HG03354 (cell line): ENCODE data around the gene SURF6.
"Not testable (repeated sequence)": the region's sequence is repeated elsewhere in the genome, so short reads cannot be mapped to it uniquely, and the experiment has no call there.

ENCODE experiments used
- ATAC-seq: cut with Tn5 transposase; IDR thresholded peaks from one replicate; pipeline ENCODE4 v1.9.1; 2021; ENCODE audit warnings: mild to moderate bottlenecking; ENCODE audit not compliant: unreplicated experiment, poor library complexity, severe bottlenecking

The SURF6 gene

DNA sequence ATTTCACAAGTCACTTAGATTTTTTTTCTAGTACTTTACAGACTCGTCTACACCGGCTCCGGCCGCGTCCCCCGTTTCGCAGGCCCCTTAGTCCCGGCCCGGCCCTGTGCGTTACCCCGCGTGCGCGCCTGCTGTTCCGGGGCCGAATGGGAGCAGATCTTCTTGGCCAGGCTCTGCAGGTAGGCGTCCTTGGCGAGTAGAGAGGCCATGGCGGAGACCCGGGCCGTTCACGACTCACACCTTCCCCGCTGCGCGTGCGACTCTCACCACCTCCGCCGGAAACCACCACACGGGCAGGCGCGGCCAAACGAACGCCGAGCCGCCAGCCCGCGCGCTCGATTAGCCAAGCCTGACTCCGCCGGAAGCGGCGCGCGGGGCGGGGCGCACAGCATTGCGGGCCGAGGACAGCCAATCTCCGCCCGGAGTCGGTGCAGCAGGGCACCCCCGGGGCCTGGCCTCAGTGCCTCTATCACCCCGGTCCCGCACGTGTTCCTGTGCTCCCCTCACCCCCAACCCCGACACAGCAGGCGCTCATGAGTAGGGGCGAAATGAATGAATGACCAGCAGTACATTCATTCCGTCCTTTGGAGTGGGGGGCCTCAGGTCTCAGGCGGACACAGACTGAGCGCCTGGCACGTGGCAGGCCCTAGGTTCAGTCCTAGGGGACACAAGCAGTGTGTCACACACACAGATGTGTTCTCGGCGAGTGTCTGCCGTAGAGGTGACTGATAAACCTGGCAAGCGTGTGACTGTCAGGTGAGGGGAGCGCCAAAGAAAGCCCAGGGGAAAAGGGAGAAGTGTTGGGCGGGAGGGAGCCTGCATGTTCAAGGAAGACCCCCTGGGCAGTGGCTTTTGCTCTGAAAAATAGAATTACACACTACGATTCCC lies at the start of gene SURF6:
TSS of gene SURF6 (minus strand) at position 265 of the 888 bp plus-strand sequence. CDS start at position 209, 56 bp downstream.
- peak; percentile 87 for ATAC-seq

- no peak for ATAC-seq
Measured at GRCh38 chr9:133385452-133385851, 49.5 kb upstream of the SURF6 start.

- ATAC-seq: no peak
Measured at GRCh38 chr9:133384736-133385321, 48.8 kb upstream of the SURF6 start.

DNA sequence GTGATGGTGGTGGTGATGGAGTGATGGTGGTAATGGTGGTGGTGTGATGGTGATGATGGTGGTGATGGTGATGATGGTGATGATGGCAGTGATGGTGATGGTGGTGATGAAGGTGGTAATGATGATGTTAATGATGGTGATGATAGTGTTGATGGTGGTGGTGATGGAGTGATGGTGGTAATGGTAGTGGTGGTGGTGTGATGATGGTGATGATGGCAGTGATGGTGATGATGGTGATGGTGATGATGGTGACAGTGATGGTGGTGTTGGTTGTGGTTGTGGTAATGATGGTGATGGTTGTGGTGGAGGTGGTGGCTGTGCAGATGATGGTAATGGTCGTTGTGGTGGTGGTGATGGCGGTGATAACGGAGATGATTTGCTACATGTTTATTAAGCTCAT lies 47.5 kb upstream of the SURF6 start:
- no peak for ATAC-seq

GRCh38 chr9:133382507-133383141 lies 46.6 kb upstream of the SURF6 start:
- no peak for ATAC-seq

DNA sequence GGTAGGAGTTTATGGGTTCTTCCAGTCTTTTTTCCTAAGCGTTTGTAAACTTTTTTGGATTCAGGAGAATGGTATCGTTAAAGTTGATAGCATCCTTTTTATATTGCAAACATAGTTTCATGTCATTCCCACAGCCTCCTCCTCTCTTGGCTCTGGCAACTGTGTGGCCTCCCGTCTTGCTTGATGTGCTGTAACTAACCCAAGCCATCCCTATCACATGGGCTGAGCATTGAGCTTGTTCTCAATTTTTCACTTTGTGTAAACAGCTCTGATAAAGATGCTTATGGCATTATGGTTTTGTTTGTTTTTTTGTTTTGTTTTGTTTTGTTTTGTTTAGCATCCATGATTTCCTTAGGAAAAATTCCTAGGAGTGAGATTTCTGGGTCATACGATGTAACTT lies 44.7 kb upstream of the SURF6 start:
- ATAC-seq: no peak

- no peak for ATAC-seq
Measured at GRCh38 chr9:133379153-133380086, 43.4 kb upstream of the SURF6 start.

- ATAC-seq: no peak
Measured at GRCh38 chr9:133378408-133378962, 42.5 kb upstream of the SURF6 start.

GRCh38 chr9:133377721-133378216 lies 41.8 kb upstream of the SURF6 start:
- ATAC-seq: no peak

DNA sequence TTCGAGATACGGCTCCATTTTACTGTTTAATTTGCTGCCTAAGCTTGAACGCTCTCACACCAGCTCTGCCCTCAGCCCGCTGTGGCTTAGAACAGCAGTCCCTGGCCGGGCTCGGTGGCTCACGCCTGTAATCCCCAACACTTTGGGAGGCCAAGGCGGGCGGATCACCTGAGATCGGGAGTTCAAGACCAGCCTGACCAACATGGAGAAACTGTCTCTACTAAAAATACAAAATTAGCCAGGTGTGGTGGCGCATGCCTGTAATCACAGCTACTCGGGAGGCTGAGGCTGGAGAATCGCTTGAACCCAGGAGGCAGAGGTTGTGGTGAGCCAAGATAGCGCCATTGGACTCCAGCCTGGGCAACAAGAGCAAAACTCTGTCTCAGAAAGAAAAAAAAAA lies 41.3 kb upstream of the SURF6 start:
- not testable (repeated sequence) for ATAC-seq

- ATAC-seq: peak; percentile 93
Measured at GRCh38 chr9:133375724-133376654, 40.0 kb upstream of the SURF6 start, which contains the start of the genes STKLD1 and SURF4. TSS of gene STKLD1 (plus strand) at chr9:133376366. CDS start at chr9:133376474, 108 bp downstream. TSS of gene SURF4 (minus strand) at chr9:133376060. CDS start at chr9:133375969, 91 bp downstream.

- ATAC-seq: peak; percentile 20
Measured at GRCh38 chr9:133375116-133375723, 39.2 kb upstream of the SURF6 start.

DNA sequence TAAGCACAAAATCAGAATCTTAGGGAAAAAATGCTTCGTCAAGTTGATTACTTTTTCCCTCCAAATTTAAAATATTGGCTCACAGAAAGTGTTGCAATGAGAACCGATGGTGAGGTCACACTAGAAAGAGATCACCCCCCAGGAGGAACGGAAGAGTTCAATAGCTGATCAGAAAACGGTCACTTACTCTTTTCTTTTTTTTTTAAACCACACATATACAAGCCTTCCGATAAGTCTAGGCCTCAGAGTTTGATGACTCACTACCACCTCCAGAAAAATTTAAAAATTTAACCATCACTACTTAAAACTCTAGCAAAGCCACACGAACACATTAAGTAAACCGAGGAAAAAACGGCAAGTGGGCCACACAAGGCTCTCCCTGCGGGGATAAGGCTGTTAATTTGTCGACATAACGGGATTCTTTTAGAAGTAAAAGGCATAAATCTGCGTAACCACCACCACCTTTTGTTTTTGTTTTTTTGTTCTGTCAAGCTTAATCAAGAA lies 38.7 kb upstream of the SURF6 start:
- ATAC-seq: no peak

- no peak for ATAC-seq
Measured at GRCh38 chr9:133372144-133372543, 36.2 kb upstream of the SURF6 start.

GRCh38 chr9:133371261-133371711 lies 35.3 kb upstream of the SURF6 start:
- no peak for ATAC-seq

GRCh38 chr9:133370685-133371084 lies 34.7 kb upstream of the SURF6 start:
- ATAC-seq: no peak

- no peak for ATAC-seq
Measured at GRCh38 chr9:133369933-133370332, 33.9 kb upstream of the SURF6 start.
